Prostate gland (tissue), 2 donors: Measurements from ENCODE around the gene MAP3K19. TPM values are rescaled to one million over a fixed set of nuclear protein-coding genes. Genes with fewer than 3 reads are reported as not detected.

Experiments
- DNase-seq: peaks from one replicate; pipeline ENCODE4 v3.0.0-alpha.2; 2019; ENCODE audit warnings: low spot score
- H3K27ac ChIP-seq, 2 donors: fragments of 200-600 bp; sonication (generic); 2 replicates each; pipeline ENCODE4 v1.5.1; 2017 to 2019
- H3K27me3 ChIP-seq: fragments of 200-600 bp; sonication (generic); replicated peaks from 2 replicates; pipeline ENCODE4 v1.5.1; 2019; ENCODE audit not compliant: insufficient read depth
- H3K36me3 ChIP-seq, 2 donors: fragments of 200-600 bp; sonication (generic); 1 replicate in 1 of 2; 2 replicates in 1 of 2; pipeline versions ENCODE4 v1.5.1 to v1.8.1; 2017 to 2019
- H3K4me1 ChIP-seq: fragments of 200-600 bp; sonication (generic); replicated peaks from 2 replicates; pipeline ENCODE4 v1.5.1; 2019
- H3K4me3 ChIP-seq, 2 donors: fragments of 200-600 bp; sonication (generic); 2 replicates each; pipeline ENCODE4 v1.5.1; 2017 to 2019
- H3K9me3 ChIP-seq: fragments of 200-600 bp; sonication (generic); 2 replicates; pipeline ENCODE4 v1.5.1; 2017
- CTCF ChIP-seq, 4 experiments: fragments of 200-600 bp in 2 of 4; fragments of 450-650 bp in 2 of 4; sonication (generic) in 2 of 4; IDR thresholded peaks; 1 replicate in 3 of 4; 2 replicates in 1 of 4; pipeline ENCODE4 v1.5.1; 2016 to 2019; ENCODE audit warnings: antibody characterized with exemption in 4 of 4, mild to moderate bottlenecking in 2 of 4, moderate library complexity in 2 of 4
- POLR2A ChIP-seq: fragments of 450-650 bp; IDR thresholded peaks from one replicate; pipeline ENCODE4 v1.6.1; 2016; ENCODE audit warnings: antibody characterized with exemption, mild to moderate bottlenecking
- POLR2AphosphoS5 ChIP-seq: sonication (generic); formaldehyde crosslinking; IDR thresholded peaks from one replicate; pipeline ENCODE4 v1.6.1; 2017; ENCODE audit warnings: antibody characterized with exemption
- WGBS: methylation state at CpG from one replicate; pipeline ENCODE4 v1.1.5; 2018; 5-methylcytosine and 5-hydroxymethylcytosine counted together
- intact Hi-C: fragments of 100-400 bp; cut with DNase I; formaldehyde crosslinking; loops from one replicate; pipeline ENCODE4 v1.14.2; 2022
- total RNA-seq, 2 donors: library from RNA; depleted of rRNA; stranded (reverse); fragments of >200 nt; gene quantifications; one replicate each; pipeline ENCODE4 v1.1.0, GENCODE V29; 2016

MAP3K19 gene
- total RNA-seq, 2 donors from 2014 or later, result 2.7 TPM; not detected in 1

- no peaks in the 10 kb centered on the region for H3K9me3 ChIP-seq
- no peak overlapping the region for H3K4me3 ChIP-seq
- no peaks in the 10 kb centered on the region for H3K27me3 ChIP-seq
- TF ChIP-seq POLR2A (no peak), CTCF (IDR thresholded peaks at IDR 0.05) (no peak), POLR2AphosphoS5 (no peak)
- no peaks in the 10 kb centered on the region for H3K4me1 ChIP-seq
- 89% methylated on average over 6 of the region's 6 CpGs for WGBS
- no peak overlapping the region for H3K27ac ChIP-seq
- intact Hi-C loops, result no loop called here
- no peak for DNase-seq
- H3K36me3 ChIP-seq, result no peaks in the 10 kb centered on the region
These were observed 101.2 kb downstream of the MAP3K19 start for GRCh38 chr2:134946073-134946472.

- WGBS, result 67% methylated on average over 1 of the region's 1 CpG
- no peak overlapping the region for H3K27ac ChIP-seq
- no peaks in the 10 kb centered on the region for H3K9me3 ChIP-seq
- no peaks in the 10 kb centered on the region for H3K27me3 ChIP-seq
- DNase-seq, result no peak
- intact Hi-C loops, result no loop called here
- no peak overlapping the region for H3K4me3 ChIP-seq
- no peaks in the 10 kb centered on the region for H3K4me1 ChIP-seq
- no peak for TF ChIP-seq CTCF (IDR thresholded peaks at IDR 0.05)
- no peak for TF ChIP-seq POLR2A
- no peak for TF ChIP-seq POLR2AphosphoS5
- no peaks in the 10 kb centered on the region for H3K36me3 ChIP-seq
These were observed 102.3 kb downstream of the MAP3K19 start for GRCh38 chr2:134944975-134945374.

GRCh38 chr2:134943540-134943939 lies 103.7 kb downstream of the MAP3K19 start:
- H3K27me3 ChIP-seq, result no peaks in the 10 kb centered on the region
- TF ChIP-seq CTCF (IDR thresholded peaks at IDR 0.05) (no peak), POLR2AphosphoS5 (no peak)

GRCh38 chr2:134936691-134937090 lies 110.6 kb downstream of the MAP3K19 start:
- no peak overlapping the region for H3K27ac ChIP-seq
- H3K4me3 ChIP-seq, result no peak overlapping the region
- H3K4me1 ChIP-seq, result peaks cover 3% of the 10 kb centered on the region
- H3K36me3 ChIP-seq, result no peaks in the 10 kb centered on the region
- intact Hi-C loops, result no loop called here
- H3K27me3 ChIP-seq, result no peaks in the 10 kb centered on the region
- no peaks in the 10 kb centered on the region for H3K9me3 ChIP-seq
- 50% methylated on average over 4 of the region's 4 CpGs for WGBS
- peak; percentile 48 for DNase-seq
- TF ChIP-seq POLR2AphosphoS5 (peak; percentile 59), POLR2A (no peak), CTCF (IDR thresholded peaks at IDR 0.05) (no peak)

More at GRCh38 chr2:134943540-134943939, 103.7 kb downstream of the MAP3K19 start:
- intact Hi-C loops, result no loop called here
- no peak for DNase-seq
- Histone ChIP-seq H3K27ac (no peak overlapping the region), H3K36me3 (no peaks in the 10 kb centered on the region), H3K4me3 (no peak overlapping the region), H3K4me1 (no peaks in the 10 kb centered on the region), H3K9me3 (no peaks in the 10 kb centered on the region)
- WGBS, result 95% methylated on average over 2 of the region's 2 CpGs

GRCh38 chr2:134934641-134935040 lies 112.6 kb downstream of the MAP3K19 start:
- no peaks in the 10 kb centered on the region for H3K27me3 ChIP-seq
- no peak for DNase-seq
- H3K36me3 ChIP-seq, result no peaks in the 10 kb centered on the region
- no peaks in the 10 kb centered on the region for H3K9me3 ChIP-seq
- H3K4me1 ChIP-seq, result peaks cover 3% of the 10 kb centered on the region
- no peak overlapping the region for H3K4me3 ChIP-seq
- H3K27ac ChIP-seq, result no peak overlapping the region
- intact Hi-C loops, result no loop called here
- 29% methylated on average over 1 of the region's 1 CpG for WGBS
- TF ChIP-seq CTCF (IDR thresholded peaks at IDR 0.05), result no peak
- no peak for TF ChIP-seq POLR2A
- no peak for TF ChIP-seq POLR2AphosphoS5
